Panc1 (cell line): ENCODE results near the gene ATP2B1. TPM values are rescaled to one million over a fixed set of nuclear protein-coding genes. Genes with fewer than 3 reads are reported as not detected.

Source experiments
- ATAC-seq: fragments of 200-7000 bp; cut with Tn5 transposase; 2 replicates; pipeline ENCODE4 v1.9.1; 2020; ENCODE audit warnings: mild to moderate bottlenecking, moderate library complexity
- BruUV-seq: library from RNA; stranded (reverse); fragments of 400-500 nt; replicated peaks from 2 replicates; lab custom pipeline; 2021; lab: Mats Ljungman, UMichigan
- CTCF ChIA-PET: fragments of 300-600 bp; sonication (Branson Sonifier 250); formaldehyde crosslinking; loops from one replicate; lab custom pipeline; 2022; ENCODE audit warnings: antibody characterized with exemption; lab: Charles Lee
- POLR2A ChIA-PET: fragments of 300-600 bp; sonication (Branson Sonifier 250); formaldehyde crosslinking; loops from one replicate; lab custom pipeline; 2022; ENCODE audit warnings: antibody characterized with exemption; lab: Charles Lee
- DNase-seq: peaks from one replicate; pipeline ENCODE4 v3.0.0-alpha.2; 2010; ENCODE audit warnings: low read depth, low spot score
- H3K27ac ChIP-seq: 2 replicates; pipeline ENCODE4 v1.5.1; 2011; ENCODE audit warnings: mild to moderate bottlenecking, low read length, inconsistent platforms
- H3K27me3 ChIP-seq: fragments of 200-500 bp; sonication (Bioruptor generic); 2 replicates; pipeline ENCODE4 v1.6.0; 2014; ENCODE audit warnings: low read length, inconsistent platforms; ENCODE audit not compliant: control insufficient read depth, insufficient read depth
- H3K36me3 ChIP-seq: fragments of 200-500 bp; sonication (Bioruptor generic); 2 replicates; pipeline ENCODE4 v1.5.1; 2014; ENCODE audit warnings: inconsistent platforms, mild to moderate bottlenecking, low read length, moderate library complexity; ENCODE audit not compliant: control insufficient read depth, insufficient read depth
- H3K4me1 ChIP-seq: 2 replicates; pipeline ENCODE4 v1.5.1; 2011; ENCODE audit warnings: inconsistent platforms, mild to moderate bottlenecking, low read length, moderate library complexity; ENCODE audit not compliant: control insufficient read depth, insufficient read depth
- H3K4me3 ChIP-seq, 2 experiments: 2 replicates each; pipeline ENCODE4 v1.5.1; 2011 to 2012; ENCODE audit warnings: low read depth in 2 of 2, low read length in 2 of 2, mild to moderate bottlenecking in 2 of 2, inconsistent platforms in 1 of 2, moderate library complexity in 1 of 2
- H3K9me3 ChIP-seq: fragments of 200-500 bp; sonication (Bioruptor generic); 2 replicates; pipeline ENCODE4 v1.5.1; 2014; ENCODE audit warnings: low read depth, mild to moderate bottlenecking, inconsistent platforms, low read length, moderate library complexity; ENCODE audit not compliant: control insufficient read depth, insufficient read depth
- POLR2AphosphoS5 ChIP-seq: IDR thresholded peaks from 2 replicates; pipeline ENCODE4 v1.6.1; 2012; ENCODE audit warnings: mild to moderate bottlenecking, low read depth, low read length, moderate library complexity
- SIN3A ChIP-seq: IDR thresholded peaks from 2 replicates; pipeline ENCODE4 v1.6.1; 2012; ENCODE audit warnings: low read depth, mild to moderate bottlenecking, low read length, moderate library complexity, borderline replicate concordance; ENCODE audit not compliant: insufficient read depth
- TCF7L2 ChIP-seq: IDR thresholded peaks from 2 replicates; pipeline ENCODE4 v1.6.1; 2011; ENCODE audit warnings: mild to moderate bottlenecking, low read depth, low read length, inconsistent platforms
- in situ Hi-C: cut with HindIII; loops from 2 replicates; pipeline ENCODE4 v1.10.0; 2016; ENCODE audit warnings: low sequenced_read_pairs, low pct_unique_long_range_greater_than_20kb
- intact Hi-C: fragments of 100-400 bp; cut with micrococcal nuclease; formaldehyde crosslinking; loops from one replicate; pipeline ENCODE4 v1.10.0; 2022; ENCODE audit not compliant: unreplicated experiment
- total RNA-seq: library from RNA; stranded (reverse); gene quantifications from one replicate; pipeline ENCODE4 v1.2.1, GENCODE V29; 2021; ENCODE audit not compliant: unreplicated experiment
- TF ChIP-seq, protein P1 (sequence below): fragments of 450-650 bp; IDR thresholded peaks from 2 replicates; pipeline ENCODE4 v1.5.1; 2017; ENCODE audit warnings: mild to moderate bottlenecking

Gene ATP2B1
- total RNA-seq, 1 experiment from 2014 or later = 64.5 TPM

DNA sequence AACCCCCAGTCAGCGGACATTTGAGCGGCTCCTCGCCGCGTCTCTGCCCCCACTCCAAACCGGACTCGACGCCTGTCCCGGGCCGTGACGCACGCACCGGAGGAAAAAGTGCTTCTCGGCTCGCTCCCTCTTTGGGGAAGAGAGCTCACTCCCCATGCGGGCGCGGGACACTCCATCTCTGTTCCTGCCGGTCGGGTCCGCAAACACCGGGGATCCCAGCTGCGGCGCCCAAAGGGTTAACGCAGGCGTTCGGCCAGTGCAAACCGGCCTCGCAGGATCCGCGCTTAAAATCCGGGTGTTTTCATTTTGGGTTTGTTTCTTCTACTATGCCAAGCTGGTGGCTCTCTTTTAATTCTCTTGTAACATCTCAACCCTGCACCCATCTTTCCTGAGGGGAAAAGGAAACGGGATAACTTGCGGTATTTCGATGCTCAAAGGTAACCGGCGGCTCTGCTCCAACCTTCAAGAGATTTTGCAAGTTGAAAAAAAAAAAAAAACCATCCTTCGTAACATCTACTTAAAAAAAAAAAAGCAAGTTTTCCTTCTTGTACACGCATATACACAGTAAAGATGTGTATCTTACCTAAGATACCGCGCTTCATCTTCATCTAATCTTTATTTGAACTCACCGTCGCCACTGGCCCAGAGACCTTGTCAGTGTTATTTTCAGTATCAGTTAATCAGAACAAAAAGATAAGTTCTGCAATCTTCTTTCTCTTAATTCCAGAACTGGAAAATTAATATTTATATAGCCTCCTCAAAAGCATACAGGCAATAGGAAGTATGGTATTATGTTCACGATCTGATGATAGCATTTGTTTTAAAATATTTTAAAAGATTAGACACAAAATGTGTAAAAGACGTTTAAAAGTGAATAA lies 1.6 kb upstream of the ATP2B1 start:
- H3K27ac ChIP-seq = peak overlapping the region; percentile 79
- no peaks in the 10 kb centered on the region for H3K9me3 ChIP-seq
- in situ Hi-C loops (no loop called here), intact Hi-C loops (loop anchor here (5.0 kb wide), 2 partner anchors 168 to 237 kb away; no protein-coding TSS in a partner anchor)
- ATAC-seq (no peak), DNase-seq (no peak)
- TF ChIP-seq TCF7L2 (no peak), POLR2AphosphoS5 (no peak)
- H3K4me3 ChIP-seq = peak overlapping the region; percentile 78 to 88
- no peaks in the 10 kb centered on the region; the same call in 1 of the 2 replicates for H3K36me3 ChIP-seq
- POLR2A ChIA-PET = interaction anchor here (0.7 kb wide), 1 partner anchor 35 kb away, joined by 5 read pairs; no protein-coding TSS in a partner anchor
- H3K4me1 ChIP-seq = peaks cover 14% of the 10 kb centered on the region
- CTCF ChIA-PET = no interaction called here
- BruUV-seq = no TSS peak
- peaks cover 3% of the 10 kb centered on the region for H3K27me3 ChIP-seq

DNA sequence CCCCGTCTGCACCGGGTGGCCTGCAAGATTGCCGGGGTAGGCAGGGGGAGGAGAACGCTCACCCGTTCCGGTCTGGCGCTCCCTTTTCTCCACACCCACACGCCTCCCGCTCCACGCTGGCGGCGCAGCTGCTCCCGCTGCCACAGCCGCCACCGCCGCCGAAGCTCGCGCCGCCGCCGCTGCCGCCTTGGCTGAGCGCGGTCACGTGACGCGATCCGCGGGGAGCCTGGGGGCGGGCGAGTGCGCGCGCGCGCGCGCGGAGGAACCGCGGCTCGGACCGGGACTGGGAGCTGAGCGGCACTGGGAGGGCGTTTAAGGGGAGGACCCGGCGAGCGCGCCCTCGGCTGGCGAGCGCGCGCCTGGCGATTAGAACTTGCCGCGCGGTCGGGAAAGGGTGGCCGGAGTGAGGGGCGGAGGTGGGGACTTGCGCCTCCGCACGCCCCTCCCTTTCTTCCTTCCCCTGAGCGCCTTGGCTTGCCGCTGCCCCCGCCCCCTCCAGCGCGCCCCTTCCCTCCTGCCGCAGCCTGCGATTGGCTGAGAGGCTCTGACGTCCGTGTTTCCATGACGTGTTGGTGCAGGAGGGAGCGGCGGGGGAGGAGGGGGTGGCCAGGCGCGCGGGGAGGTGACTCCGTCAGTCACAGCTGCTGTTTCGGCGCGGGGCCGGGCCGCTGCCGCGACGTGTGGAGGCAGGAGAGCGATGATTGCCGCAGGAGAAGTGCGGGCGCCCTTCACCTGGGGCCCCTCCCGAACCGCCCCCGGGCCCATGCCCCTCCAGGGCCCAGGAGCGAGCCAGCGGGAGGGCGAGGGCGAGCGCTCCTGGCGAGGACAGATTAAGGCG lies 738 bp upstream of the ATP2B1 start:
- no TSS peak for BruUV-seq
- intact Hi-C loops = loop anchor here (5.0 kb wide), 2 partner anchors 167 to 238 kb away; no protein-coding TSS in a partner anchor

More for the DNA sequence above, 738 bp upstream of the ATP2B1 start:
- H3K9me3 ChIP-seq = no peaks in the 10 kb centered on the region
- ATAC-seq = peak; percentile 86
- TF ChIP-seq TCF7L2 (0 out of 2 replicates have a peak, but pooled peaks have one; percentile 1), SIN3A (no peak), POLR2AphosphoS5 (peak; percentile 9; the same call in 1 of the 2 replicates)
- TF ChIP-seq, protein P1, sequence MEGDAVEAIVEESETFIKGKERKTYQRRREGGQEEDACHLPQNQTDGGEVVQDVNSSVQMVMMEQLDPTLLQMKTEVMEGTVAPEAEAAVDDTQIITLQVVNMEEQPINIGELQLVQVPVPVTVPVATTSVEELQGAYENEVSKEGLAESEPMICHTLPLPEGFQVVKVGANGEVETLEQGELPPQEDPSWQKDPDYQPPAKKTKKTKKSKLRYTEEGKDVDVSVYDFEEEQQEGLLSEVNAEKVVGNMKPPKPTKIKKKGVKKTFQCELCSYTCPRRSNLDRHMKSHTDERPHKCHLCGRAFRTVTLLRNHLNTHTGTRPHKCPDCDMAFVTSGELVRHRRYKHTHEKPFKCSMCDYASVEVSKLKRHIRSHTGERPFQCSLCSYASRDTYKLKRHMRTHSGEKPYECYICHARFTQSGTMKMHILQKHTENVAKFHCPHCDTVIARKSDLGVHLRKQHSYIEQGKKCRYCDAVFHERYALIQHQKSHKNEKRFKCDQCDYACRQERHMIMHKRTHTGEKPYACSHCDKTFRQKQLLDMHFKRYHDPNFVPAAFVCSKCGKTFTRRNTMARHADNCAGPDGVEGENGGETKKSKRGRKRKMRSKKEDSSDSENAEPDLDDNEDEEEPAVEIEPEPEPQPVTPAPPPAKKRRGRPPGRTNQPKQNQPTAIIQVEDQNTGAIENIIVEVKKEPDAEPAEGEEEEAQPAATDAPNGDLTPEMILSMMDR = no peak
- ChIA-PET POLR2A (interaction anchor here (0.6 to 0.7 kb wide), 2 partner anchors 36 to 155 kb away, joined by 4 to 5 read pairs; no protein-coding TSS in a partner anchor), CTCF (interaction anchor here (0.6 kb wide), 1 partner anchor 26 kb away, joined by 3 read pairs; no protein-coding TSS in a partner anchor)
- H3K4me3 ChIP-seq = peak overlapping the region; percentile 78 to 88
- H3K27me3 ChIP-seq = peaks cover 3% of the 10 kb centered on the region
- H3K36me3 ChIP-seq = no peaks in the 10 kb centered on the region; the same call in 1 of the 2 replicates
- in situ Hi-C loops = no loop called here
- H3K27ac ChIP-seq = peak overlapping the region; percentile 79
- H3K4me1 ChIP-seq = peaks cover 15% of the 10 kb centered on the region
- DNase-seq = peak; percentile 75
